NCI-H1092 treated with DMSO at 0.1 percent for 48 hours (cell line): ENCODE measurements around the gene CHN1.

ENCODE experiments used
- DNase-seq: peaks from one replicate; lab custom pipeline; 2025; lab: John Stamatoyannopoulos, UW

CHN1 gene

GRCh38 chr2:174971868-174972781, 33.1 kb downstream of the CHN1 start:
- peak; percentile 11 for DNase-seq

- no peak for DNase-seq
These were observed 35.1 kb downstream of the CHN1 start for GRCh38 chr2:174970092-174970491.

- no peak for DNase-seq
These were observed 36.0 kb downstream of the CHN1 start for GRCh38 chr2:174969091-174969734.

GRCh38 chr2:174967691-174968260, 37.4 kb downstream of the CHN1 start:
- DNase-seq = no peak

- DNase-seq = no peak
These were observed 38.1 kb downstream of the CHN1 start for GRCh38 chr2:174967086-174967485.

GRCh38 chr2:174965992-174966744, 39.0 kb downstream of the CHN1 start:
- DNase-seq = peak; percentile 1

DNA sequence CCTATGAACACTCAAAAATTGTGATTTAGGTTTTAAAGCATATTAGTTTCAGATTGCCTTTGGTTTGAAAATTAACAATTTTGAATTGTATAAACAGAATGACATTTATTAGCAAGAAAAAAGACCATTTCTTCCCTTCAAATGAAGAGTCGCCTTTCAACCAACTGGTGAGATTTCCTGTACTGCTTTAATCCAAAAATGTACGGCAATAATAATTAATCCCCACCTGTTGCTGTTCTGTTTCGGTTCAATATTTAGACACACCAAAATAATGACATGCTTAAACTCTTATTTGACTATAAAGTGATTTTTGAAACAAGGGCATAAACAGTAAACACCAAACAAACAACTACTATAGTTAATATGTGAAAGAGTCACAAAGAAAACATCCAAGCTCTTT, 39.6 kb downstream of the CHN1 start:
- DNase-seq = no peak

GRCh38 chr2:174964404-174964803, 40.8 kb downstream of the CHN1 start:
- no peak for DNase-seq

GRCh38 chr2:174963437-174964400, 41.5 kb downstream of the CHN1 start:
- no peak for DNase-seq

DNA sequence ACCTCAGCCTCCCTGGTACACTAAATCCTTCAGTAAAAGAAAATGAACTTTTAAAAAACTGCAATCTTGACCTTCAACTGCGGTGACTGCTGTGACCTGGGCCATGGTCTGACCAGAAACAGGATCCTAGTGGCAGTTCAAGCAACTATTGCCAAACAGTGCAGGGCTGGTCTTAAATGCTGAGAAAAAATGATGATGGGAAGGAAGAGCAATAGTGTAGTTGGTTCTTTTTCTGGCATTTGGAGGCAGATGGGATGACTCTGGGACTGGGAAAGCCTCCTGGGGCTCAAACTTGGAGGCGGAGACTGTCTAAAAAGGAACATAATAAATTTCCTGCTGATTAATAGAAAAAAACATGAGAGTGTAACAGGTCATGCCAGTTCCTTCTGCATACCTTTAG, 45.4 kb downstream of the CHN1 start:
- no peak for DNase-seq

GRCh38 chr2:174957050-174957449, 48.1 kb downstream of the CHN1 start:
- DNase-seq = no peak

GRCh38 chr2:174952607-174953006, 52.6 kb downstream of the CHN1 start:
- DNase-seq = peak; percentile 39

GRCh38 chr2:174951745-174952144, 53.4 kb downstream of the CHN1 start:
- no peak for DNase-seq

- no peak for DNase-seq
These were observed 55.0 kb downstream of the CHN1 start for GRCh38 chr2:174949988-174950687.

DNA sequence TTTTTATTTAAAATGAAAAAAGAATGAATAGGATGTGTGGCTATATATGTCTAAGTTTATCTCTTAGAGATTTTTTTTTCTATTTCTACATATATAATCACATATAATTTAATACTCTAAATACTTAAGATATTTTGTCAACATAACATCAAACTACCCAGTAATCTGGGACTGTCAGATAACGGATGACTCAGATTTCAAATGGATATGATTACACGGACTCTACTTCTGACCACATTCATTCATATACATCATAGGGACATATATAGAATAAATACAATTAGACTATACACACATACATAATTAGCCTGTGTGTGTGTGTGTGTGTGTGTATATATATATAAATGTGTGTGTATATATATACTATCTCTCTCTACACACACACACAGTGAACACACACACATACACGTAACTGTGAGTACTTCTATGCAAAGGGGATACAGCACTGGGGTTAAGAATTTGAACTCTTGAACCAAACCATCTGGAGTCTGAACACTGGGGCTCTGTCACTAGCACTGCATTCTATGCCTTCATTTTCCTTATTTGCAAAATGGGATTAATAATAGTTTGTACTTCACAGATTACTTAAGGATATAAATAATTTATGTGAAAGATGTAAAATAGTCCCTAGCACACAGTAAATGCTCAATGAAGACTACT, 59.5 kb downstream of the CHN1 start:
- DNase-seq = no peak

GRCh38 chr2:174939046-174939445, 66.1 kb downstream of the CHN1 start:
- no peak for DNase-seq

DNA sequence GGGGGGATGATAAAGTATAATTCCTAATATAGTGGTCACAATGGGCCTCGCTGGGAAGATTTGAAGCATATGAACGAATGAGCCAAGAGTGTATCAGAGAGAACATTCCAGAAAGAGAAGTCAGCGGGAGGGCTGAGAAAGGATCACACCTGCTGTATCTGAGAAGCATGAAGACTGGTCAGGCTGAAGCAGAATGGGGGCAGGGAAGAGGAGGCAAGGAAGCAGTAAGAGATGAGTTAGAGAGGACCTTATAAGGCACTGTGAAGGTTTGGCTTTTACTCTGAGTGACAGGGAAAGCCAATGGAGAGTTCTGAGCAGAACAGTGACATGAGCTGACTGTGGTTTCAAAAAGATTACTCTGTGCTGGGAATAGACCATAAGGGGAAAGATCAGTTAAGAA, 73.5 kb downstream of the CHN1 start:
- no peak for DNase-seq

DNA sequence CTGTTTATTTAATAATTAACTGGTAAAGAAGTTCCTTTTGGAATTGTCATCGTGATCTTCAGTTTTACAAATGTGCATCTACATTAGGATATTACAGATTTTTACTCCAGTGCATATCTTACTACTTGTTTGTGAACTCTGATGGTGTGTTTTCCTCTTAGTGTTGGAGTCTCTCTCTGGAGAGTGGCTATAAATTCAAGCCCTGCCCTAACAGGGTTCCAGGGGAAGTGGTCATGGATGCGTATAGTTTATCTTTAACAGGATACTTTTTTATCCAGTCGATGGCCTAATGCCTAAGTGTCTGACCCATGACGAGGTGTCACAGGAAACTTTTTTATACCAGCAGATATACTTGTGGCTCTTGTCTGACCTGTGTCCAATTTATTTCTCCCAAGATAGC, 75.4 kb downstream of the CHN1 start:
- DNase-seq = no peak

- DNase-seq = no peak
These were observed 80.0 kb downstream of the CHN1 start for GRCh38 chr2:174925046-174925784.
